GM21723 (cell line): ENCODE data around the gene FAM174B.

Experiments
- ATAC-seq: cut with Tn5 transposase; IDR thresholded peaks from one replicate; pipeline ENCODE4 v1.9.1; 2021; ENCODE audit warnings: mild to moderate bottlenecking, moderate library complexity; ENCODE audit not compliant: unreplicated experiment

The FAM174B gene

DNA sequence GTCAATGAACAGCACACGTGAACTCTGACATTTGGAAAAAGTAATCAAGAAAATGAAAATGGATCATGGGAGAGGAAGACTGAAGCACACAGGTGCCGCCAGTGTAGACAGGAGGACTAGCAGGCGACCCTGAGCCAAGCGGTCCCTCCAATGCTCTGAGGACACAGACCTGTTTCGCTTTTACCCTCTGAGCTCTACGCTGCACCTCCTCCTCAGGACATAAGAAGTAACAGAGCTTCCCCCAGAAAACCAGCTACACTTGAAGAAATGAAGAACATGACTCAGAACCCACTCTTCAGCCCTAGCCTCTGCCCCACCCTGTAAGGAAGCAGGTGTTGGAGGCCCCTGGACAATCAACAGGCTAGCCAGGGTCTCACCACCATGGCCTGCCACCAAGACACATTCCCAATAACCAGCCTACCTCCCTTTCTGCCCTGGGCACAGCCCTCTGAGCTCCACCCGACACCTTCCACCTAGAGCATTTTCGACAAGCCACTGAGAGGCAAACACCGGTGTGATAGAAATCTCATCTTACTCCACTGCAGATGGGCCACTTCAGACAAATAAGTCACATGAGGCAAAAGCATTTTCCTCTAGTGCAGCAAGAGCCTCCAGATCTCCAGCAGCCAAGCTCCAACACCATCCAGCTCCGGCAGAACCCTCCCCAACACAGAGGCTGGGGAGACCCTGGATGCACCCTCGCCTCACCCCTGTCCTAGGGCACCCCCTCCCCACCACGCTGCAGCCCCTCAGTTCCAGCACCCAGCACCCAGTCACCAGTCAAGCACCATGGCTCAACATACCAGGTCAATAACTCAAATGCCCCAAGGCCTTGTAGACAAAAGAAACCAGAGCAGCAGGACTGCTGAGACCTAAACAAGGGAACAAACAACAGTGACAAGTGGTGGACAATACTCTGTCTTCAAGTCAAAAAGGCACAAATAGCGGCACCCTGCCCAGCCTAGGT, 11.4 kb downstream of the FAM174B start:
- ATAC-seq: peak; percentile 50

DNA sequence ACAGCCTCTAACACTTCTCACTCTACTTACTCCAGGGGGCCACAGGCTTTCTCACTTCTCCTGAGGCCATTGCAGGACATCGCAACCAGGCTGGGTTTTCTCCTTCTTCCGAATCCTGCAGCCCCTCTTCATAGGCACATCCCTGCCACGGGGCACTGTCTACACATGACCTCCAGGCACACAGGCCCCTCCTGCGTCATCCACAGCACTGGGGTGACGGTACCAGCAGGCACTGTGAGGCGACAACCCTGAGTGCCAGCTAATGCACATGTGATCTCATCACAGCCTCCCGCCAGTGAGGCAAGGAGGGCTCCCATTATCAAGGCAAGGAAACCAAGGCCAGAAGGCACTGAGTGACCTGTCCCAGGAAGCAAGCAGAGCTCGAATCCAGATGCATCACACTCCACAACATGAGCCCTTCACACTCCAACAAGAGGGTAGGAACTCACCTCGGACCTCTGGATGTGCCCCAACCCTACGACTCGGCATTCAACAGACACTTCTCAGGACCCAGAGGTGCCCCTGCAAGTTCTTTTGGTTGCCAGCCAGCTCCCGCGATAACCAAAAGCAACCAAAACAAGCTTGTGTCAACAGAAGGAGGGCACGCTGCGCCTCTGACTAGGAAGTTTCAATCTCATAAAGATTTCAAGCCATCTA, 16.7 kb downstream of the FAM174B start:
- ATAC-seq: no peak

DNA sequence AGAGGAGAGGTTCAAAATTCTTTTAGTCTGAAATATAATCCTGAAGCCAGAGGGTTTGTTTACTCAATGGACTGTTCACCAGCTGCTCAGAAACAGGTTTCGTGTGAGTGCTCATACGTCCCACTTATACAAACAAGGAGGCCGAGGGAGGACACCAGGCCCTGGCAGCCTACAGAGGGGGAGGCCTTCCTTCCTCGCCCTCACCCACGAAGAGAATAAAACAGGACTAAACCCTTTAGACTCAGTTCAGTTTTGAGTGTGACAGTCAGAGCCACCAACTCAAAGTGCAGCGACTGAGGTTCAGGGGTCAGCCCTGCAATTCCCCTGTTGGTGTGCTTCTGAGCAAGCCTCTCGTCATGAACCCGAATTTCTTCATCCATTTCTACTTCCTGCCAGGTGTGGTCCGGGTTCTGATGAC, 17.3 kb downstream of the FAM174B start:
- ATAC-seq: peak; percentile 48

DNA sequence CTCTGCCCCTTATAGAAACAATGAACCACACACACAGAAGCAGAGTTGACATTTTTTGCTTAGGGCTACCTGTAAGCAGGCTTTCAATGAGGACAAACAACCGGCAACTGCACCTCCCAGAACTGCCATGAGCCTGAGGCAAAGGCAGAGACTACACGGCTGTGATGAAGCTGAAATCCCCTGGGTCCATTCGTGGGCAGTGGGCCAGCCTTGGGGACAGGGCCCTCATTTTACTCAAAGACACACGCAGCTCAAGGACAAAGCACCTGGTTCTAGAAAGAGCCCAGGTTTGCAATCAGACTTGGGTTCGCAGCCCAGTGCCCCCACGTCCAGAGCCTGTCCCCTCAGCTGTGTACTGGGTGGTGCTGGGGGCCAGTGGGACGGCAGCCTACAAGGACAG, 17.9 kb downstream of the FAM174B start:
- no peak for ATAC-seq

DNA sequence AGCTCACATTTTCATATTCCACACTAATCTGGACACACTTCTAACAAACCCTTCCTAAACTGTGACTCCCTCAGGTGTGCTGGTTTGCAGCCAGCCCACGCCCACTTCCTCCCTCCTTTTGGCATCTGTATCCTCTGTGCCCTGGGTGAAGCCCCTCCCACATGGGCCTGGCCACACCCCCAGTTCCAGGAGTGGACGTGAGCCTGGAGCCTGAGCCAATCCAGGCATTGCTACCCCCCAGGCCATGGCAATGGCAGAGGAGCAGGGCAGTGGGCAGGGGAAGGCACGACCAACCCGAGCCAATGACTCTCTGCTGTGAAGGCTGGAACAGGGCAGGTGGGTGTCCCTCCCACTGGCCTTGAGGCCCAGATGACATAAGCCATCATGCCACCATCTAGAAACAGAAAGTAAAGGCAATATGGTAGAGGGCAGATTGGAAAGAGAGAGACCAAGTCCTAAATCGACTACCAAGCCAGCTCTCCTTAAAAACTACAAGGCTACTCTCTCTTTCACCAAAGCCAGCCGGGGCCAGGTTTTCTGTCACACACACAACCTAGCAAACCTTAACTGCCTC, 18.6 kb downstream of the FAM174B start:
- ATAC-seq: no peak

DNA sequence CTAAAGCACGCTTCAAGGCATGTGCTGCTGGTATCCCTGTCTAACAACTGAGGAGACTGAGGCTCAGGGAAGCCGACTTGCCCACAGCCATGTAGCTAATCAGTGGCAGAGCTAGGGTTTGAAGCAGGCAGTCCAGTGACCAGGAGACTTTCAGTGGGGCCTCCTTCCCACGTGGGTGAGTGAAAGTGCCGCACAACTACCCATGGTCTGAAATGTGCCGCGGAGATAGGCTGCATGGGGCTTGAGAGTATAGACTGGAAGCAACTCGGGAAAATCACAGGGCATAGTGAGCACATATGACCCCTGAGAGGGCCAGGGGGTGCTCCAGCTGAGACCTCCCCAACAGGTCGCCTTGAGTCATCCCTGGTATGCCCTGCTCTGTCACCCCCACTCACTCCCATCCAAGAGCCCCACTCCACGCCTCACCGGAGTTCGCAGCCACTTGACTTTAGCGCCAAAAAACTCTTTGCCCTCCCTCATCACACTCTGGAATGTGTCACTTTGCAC, 19.1 kb downstream of the FAM174B start:
- ATAC-seq: no peak

DNA sequence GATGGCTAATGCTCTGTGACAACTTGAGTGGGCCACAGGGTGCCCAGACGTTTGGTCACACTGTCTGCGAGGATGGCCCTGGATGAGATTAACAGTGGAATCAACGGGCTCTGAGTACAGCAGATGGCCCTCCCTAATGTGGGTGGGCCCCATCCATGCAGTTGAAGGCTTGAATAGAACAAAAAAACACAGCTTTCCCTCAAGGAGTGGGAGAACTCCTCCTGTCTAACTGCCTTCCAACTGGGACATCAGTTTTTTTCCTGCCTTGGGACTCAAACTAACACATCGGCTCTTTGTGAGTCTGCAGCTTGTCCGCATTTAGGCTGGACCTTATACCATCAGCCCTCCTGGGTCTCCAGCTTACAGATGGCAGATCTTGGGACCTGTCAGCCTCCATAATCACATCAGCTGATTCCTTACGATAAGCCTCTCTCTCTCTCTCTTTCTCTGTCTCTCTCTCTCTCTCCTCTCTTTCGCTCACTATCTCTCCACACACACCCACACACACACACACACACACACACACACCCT, 20.8 kb downstream of the FAM174B start:
- ATAC-seq: no peak

DNA sequence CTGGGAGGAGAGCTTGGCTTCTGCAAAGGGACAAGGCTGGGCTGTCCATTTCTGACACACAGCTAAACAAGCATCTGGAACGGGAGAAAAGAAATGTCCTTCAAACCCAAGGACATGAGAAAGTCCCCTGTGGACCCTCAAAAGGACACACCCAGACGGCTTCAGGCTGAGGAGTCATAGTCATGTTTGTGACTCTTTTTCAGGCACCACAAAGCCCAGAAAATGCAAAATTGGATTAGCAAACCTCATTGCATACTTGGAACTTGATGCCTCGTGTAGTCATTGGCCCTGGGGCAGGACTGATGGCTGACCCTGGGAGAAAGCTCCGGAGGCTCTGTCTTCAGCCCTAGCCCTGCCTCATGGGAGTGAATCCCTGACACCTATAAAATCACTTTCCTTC, 21.5 kb downstream of the FAM174B start:
- no peak for ATAC-seq

DNA sequence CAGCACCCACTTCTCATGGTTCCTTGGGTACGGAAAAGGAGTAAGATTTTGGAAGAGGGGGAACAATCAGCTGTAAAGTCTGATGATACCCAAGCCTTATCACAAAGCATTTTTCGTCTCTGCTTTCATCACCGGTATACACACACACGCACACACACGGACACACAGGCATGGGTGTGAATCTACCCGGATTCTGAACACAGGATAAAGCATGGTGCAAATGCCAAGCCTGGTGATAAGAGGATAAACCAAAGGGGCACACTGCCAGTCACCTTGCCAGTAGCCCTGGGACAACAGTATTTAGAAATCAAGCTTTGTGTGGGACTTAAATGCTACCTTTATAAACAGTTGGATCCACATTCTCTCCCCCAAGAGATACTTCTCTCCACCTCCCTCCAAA, 22.2 kb downstream of the FAM174B start:
- ATAC-seq: no peak

DNA sequence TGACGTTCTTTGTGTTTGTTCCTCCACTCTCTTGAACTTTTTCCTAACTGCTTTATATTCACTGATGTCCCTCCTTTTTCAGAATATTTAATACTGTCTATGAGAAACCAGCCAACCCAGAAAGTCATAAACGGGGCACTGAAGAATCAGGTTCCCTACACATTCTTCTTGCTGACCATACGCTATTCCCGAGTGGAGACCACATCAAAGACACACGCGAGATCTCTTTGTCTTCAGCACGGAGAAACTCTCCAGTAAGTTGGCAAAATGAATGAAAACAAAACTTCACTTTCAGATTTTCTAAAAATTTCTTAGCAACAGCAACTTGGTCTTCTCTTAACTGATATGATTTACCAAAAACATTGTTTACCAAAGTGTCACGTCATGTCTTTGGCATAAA, 22.6 kb downstream of the FAM174B start:
- ATAC-seq: no peak

DNA sequence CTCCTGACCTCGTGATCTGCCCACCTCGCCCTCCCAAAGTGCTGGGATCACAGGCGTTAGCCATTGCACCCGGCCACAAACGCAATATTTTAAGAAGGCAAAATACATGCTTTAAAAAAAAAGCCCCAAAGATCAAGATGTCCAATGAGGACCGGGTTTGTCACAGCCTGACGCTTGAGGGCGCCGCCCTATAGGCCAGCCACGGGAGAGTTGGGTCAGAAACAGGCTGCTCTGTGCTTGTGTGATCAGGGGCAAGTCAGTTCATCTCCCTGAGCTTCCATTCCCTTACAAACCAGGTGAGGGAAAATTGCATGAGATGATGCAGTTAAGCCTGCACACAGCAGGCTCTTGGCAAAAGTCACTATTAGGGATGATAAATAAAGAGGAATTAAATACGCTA, 23.9 kb downstream of the FAM174B start:
- ATAC-seq: no peak

DNA sequence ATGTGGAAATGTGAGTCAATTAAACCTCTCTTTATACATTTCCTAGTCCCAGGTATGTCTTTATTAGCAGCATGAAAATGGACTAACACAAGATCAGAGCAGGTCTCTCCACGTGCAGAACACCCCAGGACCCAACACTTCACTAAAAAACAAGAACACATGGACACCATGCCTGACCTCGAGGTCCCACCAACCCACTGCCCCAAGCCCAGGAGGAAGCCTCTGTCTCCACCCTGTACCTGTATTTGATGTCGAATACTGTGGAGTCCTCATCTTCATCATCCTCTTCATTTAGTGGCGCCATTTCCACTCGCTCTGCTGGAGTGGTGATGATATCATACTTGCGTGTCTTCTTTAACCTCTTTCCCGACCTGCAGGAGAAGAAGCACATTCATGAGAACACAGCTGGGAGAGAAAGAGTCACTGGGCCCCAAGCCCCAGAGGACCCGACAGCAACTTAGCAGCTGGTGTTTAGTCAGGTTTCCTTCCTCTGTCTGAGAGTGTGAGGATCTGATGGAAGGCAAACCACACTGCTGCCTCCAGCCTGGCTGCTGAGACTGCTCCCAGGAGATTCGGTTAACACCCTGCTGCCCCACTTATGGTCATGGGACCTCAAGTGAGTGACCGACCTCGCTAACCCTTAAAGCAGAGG, 25.5 kb downstream of the FAM174B start:
- no peak for ATAC-seq

DNA sequence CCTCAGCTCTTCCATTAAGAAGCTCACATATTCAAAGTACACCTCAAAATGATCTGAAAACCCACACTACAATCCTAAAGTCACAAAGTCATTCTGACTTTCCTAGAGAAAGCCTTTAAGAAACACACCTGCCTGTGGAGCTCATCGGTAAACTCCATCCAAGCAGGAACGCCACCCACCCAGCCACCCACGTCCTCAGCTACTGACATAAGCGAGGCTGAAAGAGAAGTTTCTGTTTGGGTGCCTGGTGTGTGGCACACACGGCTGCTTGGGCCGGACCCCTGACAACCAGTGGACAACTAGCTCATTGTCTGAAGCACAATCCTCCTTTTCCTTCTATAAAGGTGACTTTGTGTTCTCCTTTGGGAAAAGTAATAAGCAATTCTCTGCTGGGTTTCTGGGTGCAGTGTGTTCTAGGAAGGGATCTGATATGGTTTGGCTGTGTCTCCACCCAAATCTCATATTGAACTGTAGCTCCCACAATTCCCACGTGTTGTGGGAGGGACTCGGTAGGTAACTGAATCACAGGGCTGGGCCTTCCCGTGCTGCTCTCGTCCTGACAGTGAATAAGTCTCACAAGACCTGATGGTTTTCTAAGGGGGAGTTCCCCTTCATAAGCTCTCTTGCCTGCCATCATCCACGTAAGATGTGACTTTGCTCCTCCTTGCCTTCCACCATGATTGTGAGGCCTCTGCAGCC, 26.1 kb downstream of the FAM174B start:
- no peak for ATAC-seq

DNA sequence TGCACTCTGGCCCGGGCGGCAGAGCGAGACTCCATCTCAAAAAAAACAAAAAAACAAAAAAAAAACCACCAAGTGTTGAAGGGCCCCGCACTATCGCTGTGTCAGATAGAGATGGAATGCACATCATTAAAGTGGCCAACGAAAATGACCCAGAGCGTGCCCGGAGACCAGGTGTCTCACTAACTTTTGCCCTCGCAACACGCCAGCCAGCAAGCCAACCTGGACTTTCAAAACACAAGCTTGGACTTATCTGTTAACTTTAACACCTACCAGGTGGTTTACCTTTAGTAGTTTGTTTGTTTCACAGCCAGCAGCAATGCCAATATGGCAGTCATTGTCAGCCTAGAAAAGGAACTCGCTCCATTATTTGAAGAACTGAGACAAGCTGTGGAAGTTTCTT, 28.6 kb downstream of the FAM174B start:
- no peak for ATAC-seq

DNA sequence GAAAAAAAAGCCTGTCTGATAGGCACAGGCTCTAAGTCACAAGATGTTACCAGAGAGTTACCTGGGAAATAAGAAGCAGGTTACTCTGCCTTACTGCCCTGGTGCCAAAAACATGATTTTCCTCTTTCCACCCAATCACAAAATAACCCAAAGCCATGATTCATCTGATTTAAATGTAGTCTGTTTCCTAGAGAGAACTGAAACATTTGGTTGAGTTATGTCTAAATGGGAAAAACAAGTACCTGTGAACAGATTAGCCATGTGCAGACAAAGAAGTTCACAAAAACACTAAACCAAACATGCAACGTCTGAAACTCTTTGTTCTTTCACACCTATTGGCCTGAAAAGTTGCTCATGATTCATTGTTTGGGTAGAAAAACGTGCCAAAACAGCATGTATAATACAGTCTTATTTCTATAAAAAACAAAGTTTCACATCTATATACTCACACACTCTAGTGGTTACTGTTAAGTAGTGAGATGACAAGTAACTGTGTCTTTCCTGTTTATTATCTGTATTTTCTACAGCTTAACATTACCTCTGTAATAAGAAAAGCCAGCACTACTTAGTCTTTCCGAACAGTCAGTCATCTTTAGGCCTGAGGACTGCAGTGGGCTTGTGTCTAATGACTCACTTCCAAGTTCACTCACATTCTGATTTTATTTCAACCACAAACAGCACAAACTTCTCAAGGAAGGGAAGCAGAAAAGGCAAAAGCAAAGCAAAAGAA, 30.2 kb downstream of the FAM174B start:
- ATAC-seq: peak; percentile 73

DNA sequence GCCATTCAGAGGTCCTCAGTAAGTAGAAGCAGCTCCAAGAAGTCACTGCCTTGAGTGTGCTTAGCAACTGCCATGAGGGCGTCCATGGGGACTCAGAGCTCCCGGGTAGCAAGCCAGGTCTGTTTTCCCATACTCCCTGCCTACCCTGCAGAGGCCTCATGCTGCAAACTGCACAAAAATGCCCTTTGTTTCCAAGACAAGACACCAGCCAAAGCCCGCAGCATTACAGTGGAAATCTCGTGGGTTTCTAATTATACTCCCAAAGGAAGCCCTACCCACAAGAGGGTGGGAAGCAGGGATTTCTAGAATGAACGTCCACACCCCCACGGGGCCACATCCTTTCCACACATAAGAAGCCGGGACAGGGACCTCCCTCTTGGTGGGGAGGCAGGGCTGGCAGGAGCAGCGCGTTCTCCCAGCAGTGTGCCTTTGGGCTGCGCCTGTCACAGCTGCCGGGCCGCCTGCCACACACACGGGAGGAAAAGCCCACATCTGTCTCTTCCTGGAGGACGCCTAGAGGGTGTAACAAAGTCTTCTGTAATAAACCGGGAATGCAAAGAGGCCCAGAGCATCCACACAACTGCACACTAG, 31.1 kb downstream of the FAM174B start:
- ATAC-seq: no peak

DNA sequence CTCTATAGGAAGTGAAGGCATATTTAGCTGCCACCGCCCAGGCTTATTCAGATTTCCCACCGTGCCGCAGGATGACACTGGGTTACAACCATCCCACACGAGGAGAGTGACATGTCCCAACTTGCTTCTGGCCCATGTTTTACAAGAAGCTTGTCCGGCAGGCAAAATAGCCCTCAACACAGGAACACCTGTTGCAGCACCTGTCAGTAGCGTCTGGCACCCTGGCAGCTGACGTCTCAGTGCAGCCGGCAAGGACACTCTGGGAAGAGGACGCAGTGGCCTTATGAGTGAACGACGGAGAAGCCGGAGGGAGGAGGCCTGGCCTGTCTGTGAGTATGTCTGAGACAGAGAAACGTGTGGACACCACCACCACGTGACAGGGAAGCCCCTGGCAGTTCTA, 32.1 kb downstream of the FAM174B start:
- no peak for ATAC-seq

DNA sequence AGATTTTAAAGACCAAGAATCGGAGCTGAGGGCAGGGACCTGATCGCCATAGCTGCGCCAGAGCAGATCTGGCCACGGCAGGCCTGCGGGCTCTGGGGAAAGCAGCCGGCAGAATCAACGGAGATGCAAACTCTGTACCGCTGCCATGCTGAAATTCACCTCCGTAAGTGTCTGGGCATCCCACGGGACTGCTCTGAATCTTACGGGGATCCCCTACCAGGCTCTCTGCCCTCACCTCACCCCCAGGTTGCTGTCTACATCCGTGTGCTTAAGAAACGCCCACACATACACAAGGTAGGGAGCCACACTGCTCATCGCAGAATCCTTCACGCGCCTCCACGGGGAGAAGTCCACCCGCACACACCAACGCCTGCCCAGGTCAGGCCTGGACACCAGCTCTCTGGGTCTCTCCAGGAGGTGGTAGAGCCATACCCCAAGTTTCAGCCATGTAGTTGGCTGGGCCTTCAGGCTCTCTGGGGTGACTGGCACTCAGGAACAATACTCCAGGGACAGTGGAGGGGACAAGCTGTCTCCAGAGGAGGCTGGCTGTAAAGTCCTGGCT, 33.5 kb downstream of the FAM174B start:
- no peak for ATAC-seq

DNA sequence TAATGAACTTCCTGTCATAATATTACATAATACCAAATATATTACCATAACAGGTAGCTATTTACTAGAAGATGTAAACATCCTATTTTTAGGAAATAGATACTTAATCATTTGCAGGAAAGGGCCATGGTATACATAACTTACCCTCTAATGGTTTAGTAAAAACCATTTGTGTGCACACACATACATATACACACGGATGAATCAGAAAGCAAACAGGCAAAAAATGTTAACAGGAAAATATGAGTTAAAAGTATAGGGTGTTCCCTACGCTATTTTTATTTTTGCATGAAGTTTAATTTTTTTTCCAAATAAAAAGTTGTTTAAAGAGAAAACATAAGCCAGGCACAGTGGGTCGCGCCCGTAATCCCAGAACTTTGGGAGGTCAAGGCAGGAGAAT, 34.6 kb downstream of the FAM174B start:
- ATAC-seq: no peak
